ENCODE results near the gene IER2. TPM values are rescaled to one million over a fixed set of nuclear protein-coding genes. Genes with fewer than 3 reads are reported as not detected.

The IER2 gene
- total RNA-seq, 2 experiments from 2014 or later = 64.3 to 79.5 TPM

DNA sequence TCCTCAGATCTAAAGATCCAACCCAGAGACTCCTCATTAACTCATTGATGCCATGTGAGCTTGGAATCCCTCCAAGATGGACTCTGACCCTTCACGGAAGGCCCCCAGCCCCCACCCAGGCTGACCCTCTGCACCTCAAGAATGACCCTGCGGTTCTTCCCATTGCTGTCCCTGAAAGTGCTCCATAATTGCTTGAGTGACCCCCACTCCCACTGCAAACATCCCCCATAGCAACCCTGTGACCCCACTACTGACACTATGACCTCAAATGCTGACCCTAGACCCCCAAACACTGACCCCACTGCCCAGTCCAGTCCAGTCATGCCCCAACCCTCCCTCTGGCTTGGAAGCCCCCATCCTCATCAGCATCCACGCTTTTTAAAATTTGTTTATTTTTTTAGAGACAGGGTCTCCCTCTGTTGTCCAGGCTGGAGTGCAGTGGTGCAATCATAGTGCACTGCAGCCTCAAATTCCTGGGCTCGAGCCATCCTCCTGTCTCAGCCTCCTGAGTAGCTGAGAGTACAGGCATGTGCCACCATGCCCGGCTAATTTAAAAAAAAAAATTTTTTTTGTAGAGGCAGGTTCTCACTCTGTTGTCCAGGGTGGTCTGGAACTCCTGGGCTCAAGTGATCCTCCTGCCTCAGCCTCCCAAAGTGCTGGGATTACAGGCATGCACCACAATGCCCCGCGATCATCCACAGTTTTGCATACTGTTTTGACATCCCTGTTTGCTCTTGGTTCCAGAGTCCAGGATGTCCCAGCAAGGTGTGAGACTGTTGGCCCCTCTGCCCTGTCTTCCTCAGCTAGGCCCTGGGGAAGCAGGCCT is 48.4 kb upstream of the IER2 start:
- Histone ChIP-seq H4K20me1 (ENCODE audit: insufficient read depth, low read length) (no peaks in the 10 kb centered on the region), H3K9me2 (ENCODE audit: insufficient read depth, low read length) (no peaks in the 10 kb centered on the region), H3K4me1 (ENCODE audit: insufficient read depth, low read length, poor library complexity, severe bottlenecking) (peaks cover 79% of the 10 kb centered on the region), H3K4me3 (ENCODE audit: low read depth, low read length, poor library complexity, severe bottlenecking) (peak overlapping the region; percentile 83), H2AFZ (ENCODE audit: low read length) (no peak overlapping the region; the same call in 1 of the 2 replicates), H3K36me3 (ENCODE audit: insufficient read depth, low read length) (peaks cover 24% of the 10 kb centered on the region), H3K27ac (ENCODE audit: low read depth, low read length, poor library complexity, severe bottlenecking) (peak overlapping the region; percentile 96), H3K4me2 (ENCODE audit: low read length) (peak overlapping the region; percentile 85), H3K79me2 (ENCODE audit: insufficient read depth, low read depth, low read length) (peaks cover 17% of the 10 kb centered on the region), H3K9me3 (ENCODE audit: low read length) (no peaks in the 10 kb centered on the region)
- ChIA-PET POLR2A (no interaction called here), CTCF (ENCODE audit: unreplicated experiment) (no interaction called here)
- TF ChIP-seq, protein P1, sequence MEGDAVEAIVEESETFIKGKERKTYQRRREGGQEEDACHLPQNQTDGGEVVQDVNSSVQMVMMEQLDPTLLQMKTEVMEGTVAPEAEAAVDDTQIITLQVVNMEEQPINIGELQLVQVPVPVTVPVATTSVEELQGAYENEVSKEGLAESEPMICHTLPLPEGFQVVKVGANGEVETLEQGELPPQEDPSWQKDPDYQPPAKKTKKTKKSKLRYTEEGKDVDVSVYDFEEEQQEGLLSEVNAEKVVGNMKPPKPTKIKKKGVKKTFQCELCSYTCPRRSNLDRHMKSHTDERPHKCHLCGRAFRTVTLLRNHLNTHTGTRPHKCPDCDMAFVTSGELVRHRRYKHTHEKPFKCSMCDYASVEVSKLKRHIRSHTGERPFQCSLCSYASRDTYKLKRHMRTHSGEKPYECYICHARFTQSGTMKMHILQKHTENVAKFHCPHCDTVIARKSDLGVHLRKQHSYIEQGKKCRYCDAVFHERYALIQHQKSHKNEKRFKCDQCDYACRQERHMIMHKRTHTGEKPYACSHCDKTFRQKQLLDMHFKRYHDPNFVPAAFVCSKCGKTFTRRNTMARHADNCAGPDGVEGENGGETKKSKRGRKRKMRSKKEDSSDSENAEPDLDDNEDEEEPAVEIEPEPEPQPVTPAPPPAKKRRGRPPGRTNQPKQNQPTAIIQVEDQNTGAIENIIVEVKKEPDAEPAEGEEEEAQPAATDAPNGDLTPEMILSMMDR (conservative IDR thresholded peaks at IDR 0.05; ENCODE audit: low read length) = peak; percentile 32
- TF ChIP-seq EZH2phosphoT487 (IDR thresholded peaks at IDR 0.05; ENCODE audit: borderline replicate concordance, low read depth, low read length) = no peak
- DNase-seq (ENCODE audit: low spot score) = no peak
- BruUV-seq (replicated peaks) = no TSS peak
- intact Hi-C loops (cut with micrococcal nuclease; ENCODE audit: unreplicated experiment) = loop anchor here (1.0 kb wide), 1 partner anchor 14 kb away; the partner anchor contains the start of gene TRMT1

DNA sequence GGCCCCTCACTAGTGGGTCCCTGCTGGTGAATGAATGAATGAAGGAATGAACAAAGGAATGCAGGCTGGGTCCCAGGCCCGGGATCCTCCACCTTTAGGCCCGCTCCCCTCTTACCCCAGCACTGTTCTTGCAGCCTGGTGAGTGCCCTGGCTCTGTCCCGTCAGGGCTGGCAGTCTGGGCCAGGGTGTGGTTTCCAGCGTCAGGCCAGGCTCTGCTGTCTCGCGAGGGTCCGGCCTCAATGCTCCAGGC is 47.9 kb upstream of the IER2 start:
- peaks cover 17% of the 10 kb centered on the region for H3K79me2 ChIP-seq (ENCODE audit: insufficient read depth, low read depth, low read length)
- BruUV-seq (replicated peaks) = no TSS peak
- H4K20me1 ChIP-seq (ENCODE audit: insufficient read depth, low read length) = no peaks in the 10 kb centered on the region
- POLR2A ChIA-PET = no interaction called here
- H3K27ac ChIP-seq (ENCODE audit: low read depth, low read length, poor library complexity, severe bottlenecking) = peak overlapping the region; percentile 96
- no peak for DNase-seq (ENCODE audit: low spot score)
- peak overlapping the region; percentile 12; the same call in 1 of the 2 replicates for H2AFZ ChIP-seq (ENCODE audit: low read length)
- H3K36me3 ChIP-seq (ENCODE audit: insufficient read depth, low read length) = peaks cover 26% of the 10 kb centered on the region
- no peaks in the 10 kb centered on the region for H3K9me2 ChIP-seq (ENCODE audit: insufficient read depth, low read length)
- TF ChIP-seq, protein P1 (conservative IDR thresholded peaks at IDR 0.05; ENCODE audit: low read length) = no peak
- intact Hi-C loops (cut with micrococcal nuclease; ENCODE audit: unreplicated experiment) = loop anchor here (1.0 kb wide), 1 partner anchor 14 kb away; the partner anchor contains the start of gene TRMT1
- peak overlapping the region; percentile 85 for H3K4me2 ChIP-seq (ENCODE audit: low read length)
- H3K9me3 ChIP-seq (ENCODE audit: low read length) = no peaks in the 10 kb centered on the region
- H3K4me1 ChIP-seq (ENCODE audit: insufficient read depth, low read length, poor library complexity, severe bottlenecking) = peaks cover 74% of the 10 kb centered on the region
- CTCF ChIA-PET (ENCODE audit: unreplicated experiment) = no interaction called here
- peak overlapping the region; percentile 83 for H3K4me3 ChIP-seq (ENCODE audit: low read depth, low read length, poor library complexity, severe bottlenecking)
